ENCODE results near the gene NARF. TPM values are rescaled to one million over a fixed set of nuclear protein-coding genes. Genes with fewer than 3 reads are reported as not detected.

NARF gene
- total RNA-seq, 1 donor from 2014 or later = 65.7 TPM

- TF ChIP-seq CTCF (IDR thresholded peaks at IDR 0.05) = no peak
- no peak overlapping the region for H3K4me3 Mint-ChIP-seq (ENCODE audit: unreplicated experiment)
- peaks cover 1% of the 10 kb centered on the region for H3K4me1 Mint-ChIP-seq (ENCODE audit: unreplicated experiment)
- peaks cover 49% of the 10 kb centered on the region for H3K36me3 Mint-ChIP-seq (ENCODE audit: unreplicated experiment)
- no peaks in the 10 kb centered on the region for H3K9me3 Mint-ChIP-seq (ENCODE audit: unreplicated experiment)
- no peak overlapping the region for H3K27ac Mint-ChIP-seq (ENCODE audit: unreplicated experiment)
- DNase-seq (ENCODE audit: extremely low spot score, unreplicated experiment) = no peak
- H3K27me3 Mint-ChIP-seq (ENCODE audit: unreplicated experiment) = no peaks in the 10 kb centered on the region
Measured at GRCh38 chr17:82480318-82480717, 21.8 kb downstream of the NARF start.

GRCh38 chr17:82483204-82483660 lies 24.7 kb downstream of the NARF start:
- no peak for TF ChIP-seq CTCF (IDR thresholded peaks at IDR 0.05)
- H3K4me3 Mint-ChIP-seq (ENCODE audit: unreplicated experiment) = no peak overlapping the region
- H3K27ac Mint-ChIP-seq (ENCODE audit: unreplicated experiment) = no peak overlapping the region
- H3K27me3 Mint-ChIP-seq (ENCODE audit: unreplicated experiment) = no peaks in the 10 kb centered on the region
- DNase-seq (ENCODE audit: extremely low spot score, unreplicated experiment) = no peak
- H3K9me3 Mint-ChIP-seq (ENCODE audit: unreplicated experiment) = no peaks in the 10 kb centered on the region
- peaks cover 46% of the 10 kb centered on the region for H3K36me3 Mint-ChIP-seq (ENCODE audit: unreplicated experiment)
- H3K4me1 Mint-ChIP-seq (ENCODE audit: unreplicated experiment) = peaks cover 1% of the 10 kb centered on the region

- H3K9me3 Mint-ChIP-seq (ENCODE audit: unreplicated experiment) = no peaks in the 10 kb centered on the region
- H3K4me1 Mint-ChIP-seq (ENCODE audit: unreplicated experiment) = peaks cover 1% of the 10 kb centered on the region
- H3K4me3 Mint-ChIP-seq (ENCODE audit: unreplicated experiment) = no peak overlapping the region
- no peaks in the 10 kb centered on the region for H3K27me3 Mint-ChIP-seq (ENCODE audit: unreplicated experiment)
- no peak overlapping the region for H3K27ac Mint-ChIP-seq (ENCODE audit: unreplicated experiment)
- H3K36me3 Mint-ChIP-seq (ENCODE audit: unreplicated experiment) = peaks cover 49% of the 10 kb centered on the region
- no peak for DNase-seq (ENCODE audit: extremely low spot score, unreplicated experiment)
- TF ChIP-seq CTCF (IDR thresholded peaks at IDR 0.05) = no peak
Measured at GRCh38 chr17:82483836-82484235, 25.3 kb downstream of the NARF start.

GRCh38 chr17:82486231-82487094 lies 27.9 kb downstream of the NARF start:
- H3K4me1 Mint-ChIP-seq (ENCODE audit: unreplicated experiment) = no peaks in the 10 kb centered on the region
- no peak for DNase-seq (ENCODE audit: extremely low spot score, unreplicated experiment)
- H3K27me3 Mint-ChIP-seq (ENCODE audit: unreplicated experiment) = no peaks in the 10 kb centered on the region
- H3K4me3 Mint-ChIP-seq (ENCODE audit: unreplicated experiment) = no peak overlapping the region
- TF ChIP-seq CTCF (IDR thresholded peaks at IDR 0.05) = no peak
- no peaks in the 10 kb centered on the region for H3K9me3 Mint-ChIP-seq (ENCODE audit: unreplicated experiment)
- no peak overlapping the region for H3K27ac Mint-ChIP-seq (ENCODE audit: unreplicated experiment)
- peaks cover 38% of the 10 kb centered on the region for H3K36me3 Mint-ChIP-seq (ENCODE audit: unreplicated experiment)

GRCh38 chr17:82487910-82488309 lies 29.4 kb downstream of the NARF start:
- TF ChIP-seq CTCF (IDR thresholded peaks at IDR 0.05) = no peak
- Mint-ChIP-seq H3K36me3 (ENCODE audit: unreplicated experiment) (peaks cover 29% of the 10 kb centered on the region), H3K27me3 (ENCODE audit: unreplicated experiment) (no peaks in the 10 kb centered on the region), H3K9me3 (ENCODE audit: unreplicated experiment) (no peaks in the 10 kb centered on the region), H3K27ac (ENCODE audit: unreplicated experiment) (no peak overlapping the region), H3K4me1 (ENCODE audit: unreplicated experiment) (no peaks in the 10 kb centered on the region), H3K4me3 (ENCODE audit: unreplicated experiment) (no peak overlapping the region)
- no peak for DNase-seq (ENCODE audit: extremely low spot score, unreplicated experiment)

Measured in osteocyte (in vitro differentiated cells).